HFFc6 (cell line): ENCODE measurements around the gene HOTAIR. TPM values are rescaled to one million over a fixed set of nuclear protein-coding genes. Genes with fewer than 3 reads are reported as not detected.
A peak's percentile ranks its signal among the peaks of the same experiment; 100 is the strongest.

Experiments
- DNase-seq: peaks from one replicate; pipeline ENCODE4 v3.0.0-alpha.2; 2018
- H3K27ac Mint-ChIP-seq: 2 replicates; pipeline ENCODE4 v1.8.0; 2020; ENCODE audit warnings: mild to moderate bottlenecking, mixed read lengths
- H3K27me3 Mint-ChIP-seq: 2 replicates; pipeline ENCODE4 v1.8.0; 2021; ENCODE audit warnings: mild to moderate bottlenecking, moderate library complexity, mixed read lengths; ENCODE audit not compliant: insufficient read depth
- H3K36me3 Mint-ChIP-seq: 2 replicates; pipeline ENCODE4 v1.8.0; 2021; ENCODE audit warnings: low read depth, mixed read lengths
- H3K4me1 Mint-ChIP-seq: 2 replicates; pipeline ENCODE4 v1.8.0; 2020; ENCODE audit warnings: low read depth, mixed read lengths
- H3K4me3 Mint-ChIP-seq: 2 replicates; pipeline ENCODE4 v1.8.0; 2020; ENCODE audit warnings: mild to moderate bottlenecking, moderate library complexity, mixed read lengths
- H3K9me3 Mint-ChIP-seq: 2 replicates; pipeline ENCODE4 v1.8.0; 2020; ENCODE audit warnings: mild to moderate bottlenecking, mixed read lengths
- CTCF ChIP-seq: fragments of 200-600 bp; sonication (generic); IDR thresholded peaks from 2 replicates; pipeline ENCODE4 v1.5.0; 2021; ENCODE audit warnings: antibody characterized with exemption, mild to moderate bottlenecking
- total RNA-seq, 6 experiments: library from RNA; stranded (reverse); fragmentation: NEBNext Ultra II Directional; extraction: Animal tissue kit (Norgen Biotek cat#: 25700); gene quantifications; 2 replicates in 1 of 6; 3 replicates in 5 of 6; pipeline ENCODE4 v1.2.3, GENCODE V29; 2021

HOTAIR gene
- total RNA-seq, 6 experiments from 2014 or later = 0.26 to 3.7 (median 2.8) TPM; not detected in 1

GRCh38 chr12:54020591-54021405, 46.0 kb upstream of the HOTAIR start:
- H3K9me3 Mint-ChIP-seq = no peaks in the 10 kb centered on the region
- TF ChIP-seq CTCF = no peak

GRCh38 chr12:54019924-54020590, 45.3 kb upstream of the HOTAIR start:
- Mint-ChIP-seq H3K36me3 (no peaks in the 10 kb centered on the region), H3K4me3 (peak overlapping the region; percentile 56), H3K4me1 (peaks cover 14% of the 10 kb centered on the region), H3K27me3 (peaks cover 56% of the 10 kb centered on the region), H3K9me3 (no peaks in the 10 kb centered on the region), H3K27ac (no peak overlapping the region; the same call in 1 of the 2 replicates)
- no peak for TF ChIP-seq CTCF
- DNase-seq = no peak

More at GRCh38 chr12:54020591-54021405, 46.0 kb upstream of the HOTAIR start:
- H3K4me1 Mint-ChIP-seq = peaks cover 17% of the 10 kb centered on the region
- no peak overlapping the region for H3K27ac Mint-ChIP-seq
- no peaks in the 10 kb centered on the region for H3K36me3 Mint-ChIP-seq
- DNase-seq = no peak
- no peak overlapping the region for H3K4me3 Mint-ChIP-seq
- peaks cover 55% of the 10 kb centered on the region for H3K27me3 Mint-ChIP-seq

- TF ChIP-seq CTCF = no peak
- no peaks in the 10 kb centered on the region for H3K36me3 Mint-ChIP-seq
- H3K4me3 Mint-ChIP-seq = no peak overlapping the region
- H3K27ac Mint-ChIP-seq = no peak overlapping the region
- H3K9me3 Mint-ChIP-seq = no peaks in the 10 kb centered on the region
- no peak for DNase-seq
- H3K27me3 Mint-ChIP-seq = peaks cover 58% of the 10 kb centered on the region
- H3K4me1 Mint-ChIP-seq = peaks cover 14% of the 10 kb centered on the region
These were observed 44.5 kb upstream of the HOTAIR start for GRCh38 chr12:54019091-54019811.

- TF ChIP-seq CTCF = no peak
- H3K9me3 Mint-ChIP-seq = no peaks in the 10 kb centered on the region
- peak overlapping the region; percentile 89; the same call in 1 of the 2 replicates for H3K4me3 Mint-ChIP-seq
- no peak for DNase-seq
- H3K27me3 Mint-ChIP-seq = peaks cover 57% of the 10 kb centered on the region
- H3K4me1 Mint-ChIP-seq = peaks cover 20% of the 10 kb centered on the region
- H3K36me3 Mint-ChIP-seq = no peaks in the 10 kb centered on the region
- no peak overlapping the region; the same call in 1 of the 2 replicates for H3K27ac Mint-ChIP-seq
These were observed 43.8 kb upstream of the HOTAIR start for GRCh38 chr12:54018468-54018984.

- peak; percentile 28 for DNase-seq
- Mint-ChIP-seq H3K27ac (peak overlapping the region; percentile 64), H3K36me3 (no peaks in the 10 kb centered on the region), H3K4me3 (peak overlapping the region; percentile 89), H3K4me1 (peaks cover 20% of the 10 kb centered on the region), H3K9me3 (no peaks in the 10 kb centered on the region), H3K27me3 (peaks cover 57% of the 10 kb centered on the region)
- TF ChIP-seq CTCF = no peak
These were observed 43.2 kb upstream of the HOTAIR start for GRCh38 chr12:54017878-54018467.
